SK-N-SH (cell line): ENCODE measurements around the gene GNB1L. TPM values are rescaled to one million over a fixed set of nuclear protein-coding genes. Genes with fewer than 3 reads are reported as not detected.

Experiments
- CTCF ChIA-PET: fragments of 300-600, 350-600 bp; formaldehyde crosslinking; extraction: SDS; loops from one replicate; lab custom pipeline; 2021; lab: Yijun Ruan, JAX
- POLR2A ChIA-PET: fragments of 350-600 bp; sonication (Branson Sonifier 250); formaldehyde crosslinking; extraction: SDS; loops from one replicate; lab custom pipeline; 2020; ENCODE audit warnings: antibody characterized with exemption, inconsistent platforms; lab: Yijun Ruan, JAX
- DNase-seq: peaks from one replicate; pipeline ENCODE4 v3.0.0; 2012
- H2AFZ ChIP-seq: fragments of 200-600 bp; sonication (generic); 2 replicates; pipeline ENCODE4 v1.8.1; 2016; ENCODE audit warnings: antibody characterized with exemption, mild to moderate bottlenecking, low read depth
- H3F3A ChIP-seq: fragments of 200-600 bp; sonication (generic); replicated peaks from 2 replicates; pipeline ENCODE3; 2016; ENCODE audit warnings: antibody characterized with exemption, mild to moderate bottlenecking; ENCODE audit not compliant: insufficient read depth
- H3K27ac ChIP-seq, 2 experiments: fragments of 200-500 bp in 1 of 2; fragments of 200-600 bp in 1 of 2; sonication (Bioruptor generic) in 1 of 2; sonication (generic), shearing (Covaris generic) in 1 of 2; 2 replicates each; pipeline versions ENCODE4 v1.5.1 to v1.6.1; 2014 to 2016; ENCODE audit warnings: low read depth in 2 of 2, inconsistent platforms in 1 of 2, low read length in 1 of 2, mild to moderate bottlenecking in 1 of 2, mixed read lengths in 1 of 2
- H3K27me3 ChIP-seq: fragments of 200-600 bp; sonication (generic), shearing (Covaris generic); 2 replicates; pipeline ENCODE4 v1.6.1; 2016; ENCODE audit warnings: mixed run types; ENCODE audit not compliant: insufficient read depth
- H3K36me3 ChIP-seq, 2 experiments: fragments of 200-500 bp in 1 of 2; fragments of 200-600 bp in 1 of 2; sonication (Bioruptor generic) in 1 of 2; sonication (generic) in 1 of 2; replicated peaks in 1 of 2; 2 replicates each; pipeline versions ENCODE3 to v1.5.1; 2014 to 2016; ENCODE audit warnings: low read length in 1 of 2, mild to moderate bottlenecking in 1 of 2; ENCODE audit not compliant: insufficient read depth in 2 of 2, control insufficient read depth in 1 of 2
- H3K4me1 ChIP-seq, 2 experiments: fragments of 200-500 bp in 1 of 2; fragments of 200-600 bp in 1 of 2; sonication (Bioruptor generic) in 1 of 2; sonication (generic), shearing (Covaris generic) in 1 of 2; 2 replicates each; pipeline versions ENCODE4 v1.5.1 to v1.6.1; 2014 to 2016; ENCODE audit warnings: low read depth in 1 of 2, low read length in 1 of 2, mixed run types in 1 of 2; ENCODE audit not compliant: insufficient read depth in 2 of 2, control insufficient read depth in 1 of 2
- H3K4me2 ChIP-seq: fragments of 200-600 bp; sonication (generic), shearing (Covaris generic); 2 replicates; pipeline ENCODE4 v1.6.1; 2017; ENCODE audit warnings: mixed run types
- H3K4me3 ChIP-seq, 2 experiments: fragments of 200-500 bp in 1 of 2; fragments of 200-600 bp in 1 of 2; sonication (Bioruptor generic) in 1 of 2; sonication (generic), shearing (Covaris generic) in 1 of 2; 2 replicates each; pipeline versions ENCODE4 v1.5.1 to v1.8.1; 2014 to 2016; ENCODE audit warnings: low read depth in 2 of 2, inconsistent platforms in 1 of 2, low read length in 1 of 2, mild to moderate bottlenecking in 1 of 2, mixed read lengths in 1 of 2, moderate library complexity in 1 of 2
- H3K79me2 ChIP-seq: fragments of 200-600 bp; sonication (generic); 2 replicates; pipeline ENCODE4 v1.8.1; 2017; ENCODE audit warnings: mild to moderate bottlenecking; ENCODE audit not compliant: insufficient read depth
- H3K9ac ChIP-seq: fragments of 200-600 bp; sonication (generic); 2 replicates; pipeline ENCODE4 v1.6.1; 2017; ENCODE audit warnings: mixed run types
- H3K9me2 ChIP-seq: fragments of 200-600 bp; sonication (generic); 2 replicates; pipeline ENCODE4 v1.6.1; 2017; ENCODE audit warnings: mixed run types
- H3K9me3 ChIP-seq: fragments of 200-600 bp; sonication (generic); 2 replicates; pipeline ENCODE4 v1.6.1; 2017; ENCODE audit warnings: mixed run types, mild to moderate bottlenecking, moderate library complexity
- H4K20me1 ChIP-seq: fragments of 200-600 bp; sonication (generic); 2 replicates; pipeline ENCODE4 v1.6.1; 2017; ENCODE audit warnings: mild to moderate bottlenecking, mixed run types; ENCODE audit not compliant: insufficient read depth
- CHD2 ChIP-seq: fragments of 150-350 bp; IDR thresholded peaks from 2 replicates; pipeline ENCODE4 v1.6.1; 2018; ENCODE audit warnings: low read length; ENCODE audit not compliant: partially characterized antibody
- CTCF ChIP-seq: fragments of 200-600 bp; sonication (generic); IDR thresholded peaks from 2 replicates; pipeline ENCODE4 v1.6.1; 2017; ENCODE audit warnings: antibody characterized with exemption, mild to moderate bottlenecking, moderate library complexity
- ELF1 ChIP-seq: IDR thresholded peaks from 2 replicates; pipeline ENCODE4 v1.4.0; 2012
- EZH2phosphoT487 ChIP-seq: fragments of 200-600 bp; sonication (generic); IDR thresholded peaks from 2 replicates; pipeline ENCODE4 v1.6.1; 2017; ENCODE audit warnings: low read depth, mixed run types, mild to moderate bottlenecking, antibody characterized with exemption, moderate library complexity, borderline replicate concordance
- FOXJ3 ChIP-seq: sonication (generic); formaldehyde crosslinking; IDR thresholded peaks from 2 replicates; pipeline ENCODE4 v1.5.1; 2020; ENCODE audit warnings: mild to moderate bottlenecking, missing genetic modification reagents
- GABPA ChIP-seq: IDR thresholded peaks from 2 replicates; pipeline ENCODE4 v1.4.0; 2012; ENCODE audit warnings: low read depth, mild to moderate bottlenecking
- MAX ChIP-seq: IDR thresholded peaks from 2 replicates; pipeline ENCODE4 v1.4.0; 2012; ENCODE audit warnings: low read depth
- NRF1 ChIP-seq: IDR thresholded peaks from 2 replicates; pipeline ENCODE4 v1.6.1; 2012; ENCODE audit warnings: low read depth, mild to moderate bottlenecking, low read length
- POLR2AphosphoS5 ChIP-seq: IDR thresholded peaks from 2 replicates; pipeline ENCODE4 v1.6.1; 2012; ENCODE audit warnings: low read depth, low read length
- RCOR1 ChIP-seq: fragments of 150-350 bp; IDR thresholded peaks from 2 replicates; pipeline ENCODE4 v1.6.1; 2017; ENCODE audit warnings: antibody characterized with exemption, low read length
- REST ChIP-seq: IDR thresholded peaks from 2 replicates; pipeline ENCODE4 v1.6.1; 2012; ENCODE audit warnings: mild to moderate bottlenecking, low read depth, low read length, moderate library complexity
- RFX5 ChIP-seq: IDR thresholded peaks from 2 replicates; pipeline ENCODE4 v1.6.1; 2012; ENCODE audit warnings: mild to moderate bottlenecking, improper control_type of control experiment, low read length
- RXRA ChIP-seq: IDR thresholded peaks from 2 replicates; pipeline ENCODE4 v1.4.0; 2012; ENCODE audit warnings: low read depth, mild to moderate bottlenecking, borderline replicate concordance
- SIN3A ChIP-seq: IDR thresholded peaks from 2 replicates; pipeline ENCODE4 v1.6.1; 2012; ENCODE audit warnings: low read depth, mild to moderate bottlenecking, low read length, moderate library complexity, borderline replicate concordance
- TAF1 ChIP-seq: IDR thresholded peaks from 2 replicates; pipeline ENCODE4 v1.6.1; 2012; ENCODE audit warnings: low read depth, mild to moderate bottlenecking, low read length, moderate library complexity, borderline replicate concordance
- TCF12 ChIP-seq: IDR thresholded peaks from 2 replicates; pipeline ENCODE4 v1.4.0; 2012
- USF2 ChIP-seq: fragments of 150-350 bp; IDR thresholded peaks from 2 replicates; pipeline ENCODE4 v1.6.1; 2017; ENCODE audit warnings: antibody characterized with exemption, low read length, low read depth, borderline replicate concordance
- YY1 ChIP-seq: IDR thresholded peaks from 2 replicates; pipeline ENCODE4 v1.4.0; 2012; ENCODE audit warnings: low read depth, mild to moderate bottlenecking
- ZBTB33 ChIP-seq: IDR thresholded peaks from 2 replicates; pipeline ENCODE4 v1.4.0; 2012; ENCODE audit warnings: low read depth, borderline replicate concordance
- WGBS: methylation state at CpG from one replicate; pipeline ENCODE4 v1.1.6; 2017; ENCODE audit warnings: low lambda C conversion rate; 5-methylcytosine and 5-hydroxymethylcytosine counted together
- polyA plus RNA-seq, 3 experiments: library from polyadenylated mRNA; depleted of rRNA; stranded (reverse); fragments of >200 nt; gene quantifications; 2 replicates each; pipeline ENCODE4 v1.2.3, GENCODE V29; 2012

The GNB1L gene
- polyA plus RNA-seq, 1 of the 3 experiments (the other 2 are of a cell fraction), result 5.9 TPM

- no peak for TF ChIP-seq REST
- no peak for TF ChIP-seq GABPA
- TF ChIP-seq RXRA, result no peak
- no peak for TF ChIP-seq CHD2
- no peak for TF ChIP-seq RFX5
- TF ChIP-seq ZBTB33, result no peak
- no peak for TF ChIP-seq RCOR1
- TF ChIP-seq CTCF, result no peak
- no peak for TF ChIP-seq NRF1
- TF ChIP-seq, all 33 proteins: peak for 0
Observed at GRCh38 chr22:19753090-19753842, 101.4 kb downstream of the GNB1L start (continued).

- H3K27ac ChIP-seq, result no peak overlapping the region
- H3K4me2 ChIP-seq, result no peak overlapping the region
- H3K36me3 ChIP-seq, result no peaks in the 10 kb centered on the region
- no peaks in the 10 kb centered on the region for H3K9me2 ChIP-seq
- no peaks in the 10 kb centered on the region for H3K79me2 ChIP-seq
- H3K27me3 ChIP-seq, result peaks cover 32% of the 10 kb centered on the region
- no peaks in the 10 kb centered on the region for H4K20me1 ChIP-seq
- H2AFZ ChIP-seq, result no peak overlapping the region
- no peaks in the 10 kb centered on the region for H3K9me3 ChIP-seq
- H3K4me1 ChIP-seq, result peaks cover 0 to 7% of the 10 kb centered on the region in 2 experiments; a peak in 1 of 4 replicates
- H3K9ac ChIP-seq, result no peak overlapping the region
- 86% methylated on average over 7 of the region's 14 CpGs for whole genome bisulfite sequencing
- CTCF ChIA-PET, result interaction anchor here (0.8 to 2.0 kb wide), 4 partner anchors 21 to 158 kb away, joined by 3 to 9 read pairs (median 5); no protein-coding TSS in a partner anchor
- no peak overlapping the region for H3K4me3 ChIP-seq
- DNase-seq, result no peak
- H3F3A ChIP-seq, result no peaks in the 10 kb centered on the region
- POLR2A ChIA-PET, result no interaction called here
- TF ChIP-seq FOXJ3 (CRISPR knock-in tag), result no peak
- TF ChIP-seq ELF1, result no peak
- TF ChIP-seq ZBTB33, result no peak
- TF ChIP-seq TCF12, result no peak
- no peak for TF ChIP-seq POLR2AphosphoS5
- TF ChIP-seq MAX, result no peak
- TF ChIP-seq YY1, result no peak
- no peak for TF ChIP-seq TAF1
- no peak for TF ChIP-seq USF2
- no peak for TF ChIP-seq SIN3A
- no peak for TF ChIP-seq CHD2
- no peak for TF ChIP-seq EZH2phosphoT487
Observed at GRCh38 chr22:19751497-19752245, 103.0 kb downstream of the GNB1L start.
